ENCODE data around the gene KAZN. TPM values are rescaled to one million over a fixed set of nuclear protein-coding genes. Genes with fewer than 3 reads are reported as not detected.

The KAZN gene
- total RNA-seq, 6 experiments from 2014 or later: 13.1 to 22.3 (median 20.7) TPM

GRCh38 chr1:14724246-14724645, 125.8 kb downstream of the KAZN start:
- Mint-ChIP-seq H3K9me3 (peaks cover 22% of the 10 kb centered on the region), H3K4me1 (ENCODE audit: low read depth) (peaks cover 11% of the 10 kb centered on the region; the same call in 1 of the 2 replicates), H3K27me3 (ENCODE audit: insufficient read depth) (peaks cover 3% of the 10 kb centered on the region; the same call in 1 of the 2 replicates), H3K4me3 (no peak overlapping the region), H3K27ac (no peak overlapping the region), H3K36me3 (ENCODE audit: low read depth) (no peaks in the 10 kb centered on the region)
- TF ChIP-seq, protein P1, sequence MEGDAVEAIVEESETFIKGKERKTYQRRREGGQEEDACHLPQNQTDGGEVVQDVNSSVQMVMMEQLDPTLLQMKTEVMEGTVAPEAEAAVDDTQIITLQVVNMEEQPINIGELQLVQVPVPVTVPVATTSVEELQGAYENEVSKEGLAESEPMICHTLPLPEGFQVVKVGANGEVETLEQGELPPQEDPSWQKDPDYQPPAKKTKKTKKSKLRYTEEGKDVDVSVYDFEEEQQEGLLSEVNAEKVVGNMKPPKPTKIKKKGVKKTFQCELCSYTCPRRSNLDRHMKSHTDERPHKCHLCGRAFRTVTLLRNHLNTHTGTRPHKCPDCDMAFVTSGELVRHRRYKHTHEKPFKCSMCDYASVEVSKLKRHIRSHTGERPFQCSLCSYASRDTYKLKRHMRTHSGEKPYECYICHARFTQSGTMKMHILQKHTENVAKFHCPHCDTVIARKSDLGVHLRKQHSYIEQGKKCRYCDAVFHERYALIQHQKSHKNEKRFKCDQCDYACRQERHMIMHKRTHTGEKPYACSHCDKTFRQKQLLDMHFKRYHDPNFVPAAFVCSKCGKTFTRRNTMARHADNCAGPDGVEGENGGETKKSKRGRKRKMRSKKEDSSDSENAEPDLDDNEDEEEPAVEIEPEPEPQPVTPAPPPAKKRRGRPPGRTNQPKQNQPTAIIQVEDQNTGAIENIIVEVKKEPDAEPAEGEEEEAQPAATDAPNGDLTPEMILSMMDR (IDR thresholded peaks at IDR 0.05): no peak
- DNase-seq: no peak

GRCh38 chr1:14724678-14725077, 126.2 kb downstream of the KAZN start:
- TF ChIP-seq, protein P1 (IDR thresholded peaks at IDR 0.05): no peak
- H3K9me3 Mint-ChIP-seq: peaks cover 19% of the 10 kb centered on the region
- DNase-seq: no peak
- no peaks in the 10 kb centered on the region for H3K36me3 Mint-ChIP-seq (ENCODE audit: low read depth)
- no peak overlapping the region for H3K27ac Mint-ChIP-seq
- H3K4me3 Mint-ChIP-seq: no peak overlapping the region
- peaks cover 3% of the 10 kb centered on the region; the same call in 1 of the 2 replicates for H3K27me3 Mint-ChIP-seq (ENCODE audit: insufficient read depth)
- peaks cover 11% of the 10 kb centered on the region; the same call in 1 of the 2 replicates for H3K4me1 Mint-ChIP-seq (ENCODE audit: low read depth)

- DNase-seq: no peak
- Mint-ChIP-seq H3K27me3 (ENCODE audit: insufficient read depth) (peaks cover 3% of the 10 kb centered on the region; the same call in 1 of the 2 replicates), H3K4me3 (no peak overlapping the region), H3K9me3 (peaks cover 18% of the 10 kb centered on the region), H3K36me3 (ENCODE audit: low read depth) (no peaks in the 10 kb centered on the region), H3K4me1 (ENCODE audit: low read depth) (peaks cover 11% of the 10 kb centered on the region; the same call in 1 of the 2 replicates), H3K27ac (no peak overlapping the region)
- TF ChIP-seq, protein P1 (IDR thresholded peaks at IDR 0.05): no peak
Measured at GRCh38 chr1:14725238-14725637, 126.8 kb downstream of the KAZN start.

DNA sequence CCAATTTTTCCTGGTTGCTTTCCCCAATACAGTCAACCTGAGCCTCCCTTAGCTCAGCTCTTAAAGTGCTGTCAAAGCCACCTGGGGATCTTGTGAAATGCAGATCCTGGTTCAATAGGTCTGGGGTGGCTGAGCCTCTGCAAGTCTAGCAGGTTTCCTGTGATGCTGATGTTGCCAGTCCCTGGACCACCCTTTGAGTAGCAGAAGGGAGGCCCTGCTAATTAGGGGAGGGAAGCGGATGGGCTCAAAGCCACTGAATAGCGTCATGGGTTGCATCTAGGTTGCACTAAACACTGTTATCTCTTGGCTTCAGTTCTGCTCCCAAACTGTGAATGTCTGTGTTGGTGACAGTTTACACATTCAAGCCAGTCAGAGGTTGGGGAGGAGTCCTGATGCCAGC, 127.2 kb downstream of the KAZN start:
- H3K9me3 Mint-ChIP-seq: peaks cover 14% of the 10 kb centered on the region
- peaks cover 3% of the 10 kb centered on the region; the same call in 1 of the 2 replicates for H3K27me3 Mint-ChIP-seq (ENCODE audit: insufficient read depth)
- H3K27ac Mint-ChIP-seq: no peak overlapping the region
- H3K4me3 Mint-ChIP-seq: no peak overlapping the region
- TF ChIP-seq, protein P1 (IDR thresholded peaks at IDR 0.05): no peak
- peaks cover 11% of the 10 kb centered on the region; the same call in 1 of the 2 replicates for H3K4me1 Mint-ChIP-seq (ENCODE audit: low read depth)
- no peak for DNase-seq
- H3K36me3 Mint-ChIP-seq (ENCODE audit: low read depth): no peaks in the 10 kb centered on the region

- Mint-ChIP-seq H3K27ac (no peak overlapping the region), H3K9me3 (peaks cover 6% of the 10 kb centered on the region), H3K36me3 (ENCODE audit: low read depth) (no peaks in the 10 kb centered on the region), H3K27me3 (ENCODE audit: insufficient read depth) (no peaks in the 10 kb centered on the region; the same call in 1 of the 2 replicates), H3K4me3 (no peak overlapping the region), H3K4me1 (ENCODE audit: low read depth) (peaks cover 11% of the 10 kb centered on the region; the same call in 1 of the 2 replicates)
- TF ChIP-seq, protein P1 (IDR thresholded peaks at IDR 0.05): no peak
- no peak for DNase-seq
Measured at GRCh38 chr1:14726606-14727005, 128.1 kb downstream of the KAZN start.

Data from HFFc6 (cell line).